ENCODE measurements around the gene ERBB2. TPM values are rescaled to one million over a fixed set of nuclear protein-coding genes. Genes with fewer than 3 reads are reported as not detected.
A peak's percentile ranks its signal among the peaks of the same experiment; 100 is the strongest.

ERBB2 gene
- total RNA-seq, 1 donor from 2014 or later = 75.2 TPM

DNA sequence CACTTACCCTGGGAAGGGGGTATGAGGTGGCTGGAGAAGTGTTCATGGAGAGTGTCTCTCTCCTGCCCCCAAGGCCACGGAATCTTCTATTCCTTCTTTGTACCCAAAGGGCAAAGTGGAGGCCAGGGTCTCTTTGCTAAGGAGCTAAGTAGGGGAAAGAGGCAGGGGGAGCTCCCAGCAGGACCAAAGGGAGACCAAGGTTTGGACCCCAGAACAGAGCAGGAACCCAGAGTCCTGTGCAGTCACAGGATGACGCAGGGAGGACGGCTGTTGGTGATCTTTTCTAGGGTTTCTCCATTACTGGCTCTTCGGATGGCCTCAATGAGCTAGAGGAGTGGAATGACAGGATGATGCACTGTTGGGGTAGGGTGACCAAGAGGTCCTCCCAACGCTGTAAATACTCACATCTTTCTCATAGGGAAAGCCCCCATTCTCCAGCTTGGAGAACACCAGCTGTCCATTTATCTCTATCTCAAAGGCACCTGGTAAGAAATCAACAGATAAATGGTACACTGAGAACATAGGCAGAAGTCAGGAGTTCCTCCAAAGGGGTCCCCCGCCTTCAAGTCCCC lies 29.5 kb downstream of the ERBB2 start:
- Histone ChIP-seq H3K79me2 (ENCODE audit: low read depth) (no peaks in the 10 kb centered on the region), H3F3A (ENCODE audit: low read depth) (peaks cover 26% of the 10 kb centered on the region), H3K36me3 (no peaks in the 10 kb centered on the region), H3K4me2 (peak overlapping the region; percentile 87), H3K9ac (no peak overlapping the region), H2AFZ (replicated peaks) (no peak overlapping the region), H3K4me3 (peak overlapping the region; percentile 74), H3K9me3 (ENCODE audit: low read depth) (no peaks in the 10 kb centered on the region), H3K4me1 (peaks cover 4% of the 10 kb centered on the region), H3K27me3 (no peaks in the 10 kb centered on the region), H4K20me1 (ENCODE audit: low read depth) (peaks cover 4% of the 10 kb centered on the region), H3K27ac (no peak overlapping the region)
- Mint-ChIP-seq H3K4me3 (peak overlapping the region; percentile 89), H3K9me3 (no peaks in the 10 kb centered on the region), H3K27ac (no peak overlapping the region), H3K27me3 (ENCODE audit: insufficient read depth, low read depth) (peaks cover 12% of the 10 kb centered on the region), H3K36me3 (peaks cover 10% of the 10 kb centered on the region), H3K4me1 (peaks cover 5% of the 10 kb centered on the region)
- TF ChIP-seq EZH2phosphoT487 (IDR thresholded peaks at IDR 0.05) = no peak
- no peak for TF ChIP-seq EZH2 (IDR thresholded peaks at IDR 0.05)
- TF ChIP-seq CTCF (IDR thresholded peaks at IDR 0.05) = no peak
- DNase-seq (ENCODE audit: low spot score) = no peak

GRCh38 chr17:39730095-39730921 lies 30.4 kb downstream of the ERBB2 start, which contains the start of gene MIEN1:
Gene MIEN1 (minus strand): TSS chr17:39730532. CDS start chr17:39730495, 37 bp downstream.
- no peaks in the 10 kb centered on the region for H3K9me3 ChIP-seq (ENCODE audit: low read depth)
- H4K20me1 ChIP-seq (ENCODE audit: low read depth) = peaks cover 4% of the 10 kb centered on the region
- peaks cover 5% of the 10 kb centered on the region for H3K4me1 Mint-ChIP-seq
- H3K4me2 ChIP-seq = peak within 1 kb of the TSS; percentile 87
- no peaks in the 10 kb centered on the region for H3K9me3 Mint-ChIP-seq
- H3K27me3 Mint-ChIP-seq (ENCODE audit: insufficient read depth, low read depth) = peaks cover 11% of the 10 kb centered on the region
- peaks cover 4% of the 10 kb centered on the region for H3K4me1 ChIP-seq
- peak within 1 kb of the TSS; percentile 74 for H3K4me3 ChIP-seq
- no peaks in the 10 kb centered on the region for H3K36me3 ChIP-seq
- peak within 1 kb of the TSS; percentile 40 for H3K9ac ChIP-seq
- no peaks in the 10 kb centered on the region for H3K27me3 ChIP-seq
- no peaks in the 10 kb centered on the region for H3K79me2 ChIP-seq (ENCODE audit: low read depth)
- peaks cover 26% of the 10 kb centered on the region for H3F3A ChIP-seq (ENCODE audit: low read depth)
- H3K4me3 Mint-ChIP-seq = peak within 1 kb of the TSS; percentile 89
- peak within 1 kb of the TSS; percentile 71 for H2AFZ ChIP-seq (replicated peaks)
- no peak within 1 kb of the TSS for H3K27ac Mint-ChIP-seq
- TF ChIP-seq EZH2 (IDR thresholded peaks at IDR 0.05) (no peak), EZH2phosphoT487 (IDR thresholded peaks at IDR 0.05) (no peak), CTCF (IDR thresholded peaks at IDR 0.05) (peak; percentile 90)
- peaks cover 8% of the 10 kb centered on the region for H3K36me3 Mint-ChIP-seq
- H3K27ac ChIP-seq = no peak within 1 kb of the TSS
- DNase-seq (ENCODE audit: low spot score) = peak; percentile 95

DNA sequence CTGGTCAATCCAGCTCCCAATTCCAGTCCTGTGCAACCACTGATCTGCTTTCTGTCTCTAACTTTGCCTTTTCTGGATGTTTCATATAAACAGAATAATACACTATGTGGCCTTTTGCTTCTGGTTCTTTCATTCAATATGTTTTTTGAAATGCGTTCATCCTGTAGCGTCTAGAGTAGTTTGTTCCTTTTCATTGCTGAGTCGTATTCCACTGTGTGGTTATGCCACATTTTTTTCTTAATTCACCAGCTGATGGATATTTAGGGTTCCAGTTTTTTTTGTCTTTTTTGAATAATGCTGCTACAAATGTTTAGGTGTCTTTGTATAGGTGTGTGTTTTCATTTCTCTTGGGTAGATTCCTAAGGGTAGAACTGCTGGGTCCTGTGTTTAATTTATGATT lies 32.7 kb downstream of the ERBB2 start:
- Histone ChIP-seq H3K4me1 (peaks cover 4% of the 10 kb centered on the region), H3K79me2 (ENCODE audit: low read depth) (no peaks in the 10 kb centered on the region), H3K36me3 (no peaks in the 10 kb centered on the region), H3K27ac (no peak overlapping the region), H3K9me3 (ENCODE audit: low read depth) (no peaks in the 10 kb centered on the region), H4K20me1 (ENCODE audit: low read depth) (no peaks in the 10 kb centered on the region), H3K4me3 (no peak overlapping the region), H3K27me3 (peaks cover 2% of the 10 kb centered on the region), H3F3A (ENCODE audit: low read depth) (peaks cover 36% of the 10 kb centered on the region), H3K4me2 (no peak overlapping the region), H3K9ac (no peak overlapping the region), H2AFZ (replicated peaks) (no peak overlapping the region)
- H3K9me3 Mint-ChIP-seq = no peaks in the 10 kb centered on the region
- no peaks in the 10 kb centered on the region for H3K36me3 Mint-ChIP-seq
- H3K4me3 Mint-ChIP-seq = peak overlapping the region; percentile 28
- no peak for DNase-seq (ENCODE audit: low spot score)
- H3K27me3 Mint-ChIP-seq (ENCODE audit: insufficient read depth, low read depth) = peaks cover 20% of the 10 kb centered on the region
- no peak overlapping the region for H3K27ac Mint-ChIP-seq
- peaks cover 5% of the 10 kb centered on the region for H3K4me1 Mint-ChIP-seq
- TF ChIP-seq CTCF (IDR thresholded peaks at IDR 0.05) (no peak), EZH2 (IDR thresholded peaks at IDR 0.05) (no peak), EZH2phosphoT487 (IDR thresholded peaks at IDR 0.05) (no peak)

Data from neural progenitor cell (in vitro differentiated cells).